Measurements from ENCODE around the gene PLEKHG4.

- TF ChIP-seq POLR2A (IDR thresholded peaks at IDR 0.05): no peak
- no peak for TF ChIP-seq CTCF (IDR thresholded peaks at IDR 0.05)
These were observed 24.4 kb upstream of the PLEKHG4 start for GRCh38 chr16:67254801-67255552.
